PC-3 (cell line): ENCODE results near the gene EXOC7.

Experiments
- CTCF ChIP-seq: fragments of 300-600 bp; sonication (generic); conservative IDR thresholded peaks from 2 replicates; pipeline ENCODE4 v1.5.1; 2017; ENCODE audit warnings: antibody characterized with exemption, low read depth, mild to moderate bottlenecking, low read length
- EZH2 ChIP-seq: fragments of 300-600 bp; sonication (generic); IDR thresholded peaks from one replicate; pipeline ENCODE4 v1.6.1; 2017; ENCODE audit warnings: antibody characterized with exemption, mild to moderate bottlenecking, low read length; ENCODE audit not compliant: unreplicated experiment
- EZH2phosphoT487 ChIP-seq: fragments of 300-600 bp; sonication (generic); IDR thresholded peaks from 2 replicates; pipeline ENCODE4 v1.6.1; 2018; ENCODE audit warnings: mild to moderate bottlenecking, antibody characterized with exemption, low read length, borderline replicate concordance

DNA sequence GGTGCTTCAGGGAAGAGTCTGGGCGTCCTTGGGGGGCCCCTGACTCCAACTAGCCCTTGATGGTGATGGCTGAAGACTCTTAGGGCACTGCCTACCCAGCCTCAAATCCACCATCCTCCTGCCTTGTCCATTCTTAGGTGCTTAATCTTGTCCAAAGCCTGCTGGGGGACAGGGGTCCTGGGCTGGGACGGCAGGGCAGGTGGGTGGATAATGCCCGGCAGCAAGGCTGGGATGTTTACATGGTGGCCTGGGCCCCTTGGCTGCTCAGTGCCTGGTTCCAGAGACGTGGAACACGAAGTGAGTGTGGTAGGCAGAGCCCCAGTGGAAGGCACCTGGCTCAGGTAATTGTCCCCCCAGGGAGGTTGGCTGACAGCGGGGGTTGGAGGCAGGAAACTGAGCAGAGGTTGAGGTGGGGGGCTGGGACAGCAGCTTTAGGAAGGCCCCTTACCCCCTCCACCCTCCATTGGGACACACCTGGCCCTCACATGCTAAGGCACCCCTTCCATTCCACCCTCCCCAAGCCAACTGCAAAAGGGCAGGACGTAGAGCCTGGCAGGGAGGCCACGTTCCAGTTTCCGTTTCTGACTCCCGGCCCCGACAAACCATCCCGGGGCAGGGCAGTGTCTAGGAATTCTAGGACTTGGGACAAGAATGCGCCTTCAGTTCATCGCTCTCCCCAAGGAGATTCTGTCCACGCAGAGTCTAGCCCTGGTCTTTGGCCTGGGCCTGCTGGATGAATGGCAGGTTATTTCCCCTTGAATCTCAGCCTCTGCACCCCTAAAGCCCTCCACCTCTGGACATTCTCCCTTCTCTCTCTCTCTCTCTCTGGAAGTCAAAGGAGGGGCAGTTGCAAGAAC is 35.5 kb upstream of the EXOC7 start:
- TF ChIP-seq EZH2, result no peak
- no peak for TF ChIP-seq CTCF
- TF ChIP-seq EZH2phosphoT487, result no peak
